ENCODE measurements around the gene RBM7. TPM values are rescaled to one million over a fixed set of nuclear protein-coding genes. Genes with fewer than 3 reads are reported as not detected.

The RBM7 gene
- total RNA-seq, 6 experiments from 2014 or later: 10.5 to 27.3 (median 15.3) TPM

- peak overlapping the region in 1 of 3 donors; percentile 78 for H3K4me3 ChIP-seq
- H3K27ac ChIP-seq: no peak overlapping the region
- no peak for DNase-seq
- 67% methylated on average over 4 of the region's 4 CpGs for WGBS (ENCODE audit: insufficient coverage, low coverage, low lambda C conversion rate, missing lambda C conversion rate)
- H3K9me3 ChIP-seq: no peaks in the 10 kb centered on the region
- TF ChIP-seq CTCF (IDR thresholded peaks at IDR 0.05): no peak
- TF ChIP-seq POLR2A (IDR thresholded peaks at IDR 0.05): no peak
- intact Hi-C loops (cut with DNase I): no loop called here
- no peaks in the 10 kb centered on the region for H3K27me3 ChIP-seq
- H3K4me1 ChIP-seq: peaks cover 0 to 33% (median 6%) of the 10 kb centered on the region in 4 donors
- no peaks in the 10 kb centered on the region for H3K36me3 ChIP-seq
- ATAC-seq: no peak
Observed at GRCh38 chr11:114398303-114398920, 2.1 kb upstream of the RBM7 start.

- Histone ChIP-seq H3K9me3 (no peaks in the 10 kb centered on the region), H3K27ac (peak overlapping the region; percentile 97 to 99 (median 97)), H3K27me3 (no peaks in the 10 kb centered on the region), H3K36me3 (no peaks in the 10 kb centered on the region), H3K4me3 (peak overlapping the region; percentile 56 to 78 (median 64)), H3K4me1 (peaks cover 0 to 44% (median 6%) of the 10 kb centered on the region in 4 donors)
- no peak for DNase-seq
- 3% methylated on average over 24 of the region's 29 CpGs for WGBS (ENCODE audit: insufficient coverage, low coverage, low lambda C conversion rate, missing lambda C conversion rate)
- peak; percentile 51 to 67 (median 63) for ATAC-seq
- TF ChIP-seq POLR2A (IDR thresholded peaks at IDR 0.05) (no peak), CTCF (IDR thresholded peaks at IDR 0.05) (no peak)
- intact Hi-C loops (cut with DNase I): no loop called here
Observed at GRCh38 chr11:114399490-114400215, 813 bp upstream of the RBM7 start.

- Histone ChIP-seq H3K27me3 (no peaks in the 10 kb centered on the region), H3K4me3 (peak overlapping the region; percentile 56 to 78 (median 64)), H3K4me1 (peaks cover 0 to 47% (median 6%) of the 10 kb centered on the region in 4 donors), H3K9me3 (no peaks in the 10 kb centered on the region), H3K27ac (peak overlapping the region; percentile 97 to 99 (median 97)), H3K36me3 (peaks cover 0 to 3% (median 1%) of the 10 kb centered on the region in 4 donors)
- ATAC-seq (no peak), DNase-seq (no peak)
- WGBS (ENCODE audit: insufficient coverage, low coverage, low lambda C conversion rate, missing lambda C conversion rate): 0% methylated on average over 8 of the region's 8 CpGs
- TF ChIP-seq CTCF (IDR thresholded peaks at IDR 0.05): no peak
- no peak for TF ChIP-seq POLR2A (IDR thresholded peaks at IDR 0.05)
- intact Hi-C loops (cut with DNase I): no loop called here
Observed at GRCh38 chr11:114400915-114401223, 403 bp downstream of the RBM7 start.

GRCh38 chr11:114401311-114401710 is 845 bp downstream of the RBM7 start:
- peak overlapping the region; percentile 56 to 78 (median 64) for H3K4me3 ChIP-seq
- peaks cover 0 to 47% (median 6%) of the 10 kb centered on the region in 4 donors for H3K4me1 ChIP-seq
- WGBS (ENCODE audit: insufficient coverage, low coverage, low lambda C conversion rate, missing lambda C conversion rate): 0% methylated on average over 4 of the region's 4 CpGs
- H3K9me3 ChIP-seq: no peaks in the 10 kb centered on the region
- intact Hi-C loops (cut with DNase I): no loop called here
- peak overlapping the region; percentile 97 to 99 (median 97) for H3K27ac ChIP-seq
- ATAC-seq (no peak), DNase-seq (no peak)
- TF ChIP-seq CTCF (IDR thresholded peaks at IDR 0.05) (no peak), POLR2A (IDR thresholded peaks at IDR 0.05) (no peak)
- H3K27me3 ChIP-seq: no peaks in the 10 kb centered on the region
- H3K36me3 ChIP-seq: peaks cover 0 to 8% (median 4%) of the 10 kb centered on the region in 4 donors

Measured in right lobe of liver (tissue), 6 donors.